ENCODE data around the gene LBX1. TPM values are rescaled to one million over a fixed set of nuclear protein-coding genes. Genes with fewer than 3 reads are reported as not detected.

The LBX1 gene
- not detected in 2 replicates for total RNA-seq

GRCh38 chr10:101229266-101230182, at the start of gene LBX1:
Gene LBX1, minus strand, starts transcription at chr10:101229463. Its CDS starts 648 bp downstream, at chr10:101228815.

Other genes with a start within 250 kb of the LBX1 start
- 100 and 112 TPM in 2 replicates for gene MRPL43, start 242.0 kb downstream of the LBX1 start, total RNA-seq
- 6.4 and 10.1 TPM in 2 replicates for gene TWNK, start 241.9 kb downstream of the LBX1 start, total RNA-seq
- gene LZTS2, start 229.7 kb downstream of the LBX1 start, total RNA-seq: 42.8 and 61.3 TPM in 2 replicates
- gene PDZD7, start 198.3 kb downstream of the LBX1 start, total RNA-seq: 0.88 and 1.2 TPM in 2 replicates
- 25.0 and 37.0 TPM in 2 replicates for gene SFXN3, start 198.2 kb downstream of the LBX1 start, total RNA-seq
- 3.3 and 3.8 TPM in 2 replicates for gene KAZALD1, start 167.5 kb downstream of the LBX1 start, total RNA-seq
- gene TLX1, start 98.2 kb downstream of the LBX1 start, total RNA-seq: 0.65 and 2.2 TPM in 2 replicates
- gene BTRC, start 124.7 kb upstream of the LBX1 start, total RNA-seq: 11.0 and 13.3 TPM in 2 replicates

Data from airway epithelial cell (primary cell).